Smooth muscle cell (in vitro differentiated cells): ENCODE measurements around the gene MAPK8IP3. TPM values are rescaled to one million over a fixed set of nuclear protein-coding genes. Genes with fewer than 3 reads are reported as not detected.

ENCODE experiments used
- DNase-seq: peaks from one replicate; lab custom pipeline; 2025; ENCODE audit not compliant: unreplicated experiment; lab: John Stamatoyannopoulos, UW
- H2AFZ ChIP-seq: fragments of 200-600 bp; sonication (generic); 2 replicates; pipeline ENCODE4 v1.6.0; 2016; ENCODE audit warnings: antibody characterized with exemption, low read depth, mild to moderate bottlenecking
- H3F3A ChIP-seq: fragments of 200-600 bp; sonication (generic); 2 replicates; pipeline ENCODE4 v1.6.0; 2017; ENCODE audit warnings: antibody characterized with exemption, low read depth
- H3K27ac ChIP-seq: fragments of 200-600 bp; sonication (generic); 2 replicates; pipeline ENCODE4 v1.5.1; 2016; ENCODE audit warnings: low read depth, mild to moderate bottlenecking
- H3K27me3 ChIP-seq: fragments of 200-600 bp; sonication (generic); 2 replicates; pipeline ENCODE4 v1.6.1; 2016; ENCODE audit warnings: low read depth, mild to moderate bottlenecking
- H3K36me3 ChIP-seq: fragments of 200-600 bp; sonication (generic); 2 replicates; pipeline ENCODE4 v1.5.1; 2016; ENCODE audit warnings: low read depth
- H3K4me1 ChIP-seq: fragments of 200-600 bp; sonication (generic); 2 replicates; pipeline ENCODE4 v1.5.1; 2016; ENCODE audit warnings: low read depth
- H3K4me2 ChIP-seq: fragments of 200-600 bp; sonication (generic); 2 replicates; pipeline ENCODE4 v1.6.0; 2016; ENCODE audit warnings: mild to moderate bottlenecking
- H3K4me3 ChIP-seq: fragments of 200-600 bp; sonication (generic); 2 replicates; pipeline ENCODE4 v1.5.1; 2016; ENCODE audit warnings: mild to moderate bottlenecking
- H3K79me2 ChIP-seq: fragments of 200-600 bp; sonication (generic); 2 replicates; pipeline ENCODE4 v1.6.0; 2016; ENCODE audit warnings: low read depth, mild to moderate bottlenecking
- H3K9ac ChIP-seq: fragments of 200-600 bp; sonication (generic); 2 replicates; pipeline ENCODE4 v1.6.0; 2016; ENCODE audit warnings: low read depth
- H3K9me3 ChIP-seq: fragments of 200-600 bp; sonication (generic); replicated peaks from 2 replicates; pipeline ENCODE4 v1.5.1; 2016; ENCODE audit warnings: low read depth
- H4K20me1 ChIP-seq: fragments of 200-600 bp; sonication (generic); 2 replicates; pipeline ENCODE4 v1.6.0; 2016; ENCODE audit warnings: low read depth
- WGBS: methylation state at CpG from one replicate; pipeline ENCODE4 v1.1.7; 2016; ENCODE audit warnings: low lambda C conversion rate; 5-methylcytosine and 5-hydroxymethylcytosine counted together
- polyA plus RNA-seq: library from polyadenylated mRNA; unstranded; fragments of >200 nt; fragmentation: Nextera tagmentation; extraction: Ambion mirVana; gene quantifications from 2 replicates; pipeline ENCODE4 v1.2.1, GENCODE V29; 2016
- total RNA-seq: library from RNA; depleted of rRNA; stranded (reverse); fragments of >200 nt; gene quantifications from 2 replicates; pipeline ENCODE4 v1.2.3, GENCODE V29; 2014
- TF ChIP-seq, protein P1 (sequence below): fragments of 200-600 bp; sonication (generic); IDR thresholded peaks from 2 replicates; pipeline ENCODE4 v1.5.1; 2017; ENCODE audit warnings: borderline replicate concordance, mild to moderate bottlenecking, antibody characterized with exemption; ENCODE audit not compliant: insufficient read depth, poor library complexity, severe bottlenecking

Gene MAPK8IP3
- total and polyA plus RNA-seq, 2 experiments from 2014 or later: 43.6 to 47.8 TPM

- Histone ChIP-seq H3F3A (peaks cover 7% of the 10 kb centered on the region), H3K27me3 (no peaks in the 10 kb centered on the region), H2AFZ (no peak overlapping the region), H3K4me3 (peak overlapping the region; percentile 92), H3K4me2 (peak overlapping the region; percentile 99), H3K36me3 (no peaks in the 10 kb centered on the region), H3K27ac (peak overlapping the region; percentile 64), H3K9ac (peak overlapping the region; percentile 72), H3K4me1 (peaks cover 4% of the 10 kb centered on the region), H3K79me2 (peaks cover 38% of the 10 kb centered on the region), H4K20me1 (peaks cover 50% of the 10 kb centered on the region), H3K9me3 (no peaks in the 10 kb centered on the region)
- TF ChIP-seq, protein P1, sequence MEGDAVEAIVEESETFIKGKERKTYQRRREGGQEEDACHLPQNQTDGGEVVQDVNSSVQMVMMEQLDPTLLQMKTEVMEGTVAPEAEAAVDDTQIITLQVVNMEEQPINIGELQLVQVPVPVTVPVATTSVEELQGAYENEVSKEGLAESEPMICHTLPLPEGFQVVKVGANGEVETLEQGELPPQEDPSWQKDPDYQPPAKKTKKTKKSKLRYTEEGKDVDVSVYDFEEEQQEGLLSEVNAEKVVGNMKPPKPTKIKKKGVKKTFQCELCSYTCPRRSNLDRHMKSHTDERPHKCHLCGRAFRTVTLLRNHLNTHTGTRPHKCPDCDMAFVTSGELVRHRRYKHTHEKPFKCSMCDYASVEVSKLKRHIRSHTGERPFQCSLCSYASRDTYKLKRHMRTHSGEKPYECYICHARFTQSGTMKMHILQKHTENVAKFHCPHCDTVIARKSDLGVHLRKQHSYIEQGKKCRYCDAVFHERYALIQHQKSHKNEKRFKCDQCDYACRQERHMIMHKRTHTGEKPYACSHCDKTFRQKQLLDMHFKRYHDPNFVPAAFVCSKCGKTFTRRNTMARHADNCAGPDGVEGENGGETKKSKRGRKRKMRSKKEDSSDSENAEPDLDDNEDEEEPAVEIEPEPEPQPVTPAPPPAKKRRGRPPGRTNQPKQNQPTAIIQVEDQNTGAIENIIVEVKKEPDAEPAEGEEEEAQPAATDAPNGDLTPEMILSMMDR: no peak
- DNase-seq: no peak
- WGBS: 1% methylated on average over 64 of the region's 70 CpGs
Measured at GRCh38 chr16:1781758-1782407, 75.9 kb downstream of the MAPK8IP3 start.

- peak within 1 kb of the TSS; percentile 75 for H3K9ac ChIP-seq
- no peaks in the 10 kb centered on the region for H3K36me3 ChIP-seq
- H2AFZ ChIP-seq: peak within 1 kb of the TSS; percentile 15
- H3K4me1 ChIP-seq: peaks cover 4% of the 10 kb centered on the region
- peak within 1 kb of the TSS; percentile 99 for H3K4me2 ChIP-seq
- peak within 1 kb of the TSS; percentile 92 for H3K4me3 ChIP-seq
- no peaks in the 10 kb centered on the region for H3K27me3 ChIP-seq
- no peaks in the 10 kb centered on the region for H3K9me3 ChIP-seq
- H3K27ac ChIP-seq: peak within 1 kb of the TSS; percentile 69
- peaks cover 45% of the 10 kb centered on the region for H3K79me2 ChIP-seq
- WGBS: 1% methylated on average over 88 of the region's 102 CpGs
- peaks cover 7% of the 10 kb centered on the region for H3F3A ChIP-seq
- H4K20me1 ChIP-seq: peaks cover 57% of the 10 kb centered on the region
- TF ChIP-seq, protein P1: peak; percentile 12
- DNase-seq: peak; percentile 93
Measured at GRCh38 chr16:1782408-1783264, 76.6 kb downstream of the MAPK8IP3 start, which contains the start of the genes NUBP2 and SPSB3. NUBP2 (plus strand) TSS chr16:1782960; CDS start chr16:1783021, 61 bp downstream. SPSB3 (minus strand) TSS chr16:1782571; CDS start chr16:1781483, 1,088 bp downstream.

DNA sequence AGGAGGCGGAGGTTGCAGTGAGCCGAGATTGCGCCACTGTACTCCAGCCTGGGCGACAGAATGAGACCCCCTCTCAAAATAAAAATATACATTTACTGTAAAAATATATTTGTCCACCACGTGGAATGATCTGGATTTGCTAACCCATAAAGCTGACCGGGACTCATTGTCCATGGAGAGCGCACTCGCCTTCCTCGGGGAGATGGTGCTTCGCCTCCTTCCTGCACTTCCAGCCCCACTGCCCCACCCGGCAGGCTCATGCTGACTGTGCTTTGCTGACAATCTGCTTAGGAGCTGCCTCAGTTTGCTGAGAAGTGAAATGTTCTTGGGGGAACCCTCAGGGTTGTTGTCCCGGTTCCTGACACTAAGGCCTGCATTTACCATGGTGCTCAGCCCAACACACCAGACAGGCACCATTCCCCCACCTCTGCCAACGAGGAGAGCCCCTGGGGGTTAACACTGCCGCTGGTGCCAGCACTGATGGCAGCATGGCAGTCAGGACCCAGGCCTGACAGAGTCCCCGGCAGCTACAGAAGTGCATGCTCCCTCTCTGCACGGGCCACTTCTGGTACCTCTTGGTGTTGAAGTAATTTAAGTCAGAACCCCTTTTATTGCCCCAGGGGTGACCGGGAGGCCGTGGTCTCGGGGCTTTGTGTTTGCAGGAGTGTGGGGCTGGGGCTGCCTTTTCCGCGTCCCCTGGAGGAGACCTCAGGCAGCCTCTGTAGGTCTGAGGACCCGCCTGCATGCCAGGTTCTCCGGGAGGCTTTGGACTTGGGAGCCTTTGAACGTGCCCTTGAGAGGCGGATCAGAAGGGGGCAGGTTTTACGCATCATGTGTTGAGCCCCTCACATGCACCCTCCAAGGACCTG is 79.2 kb downstream of the MAPK8IP3 start:
- 94% methylated on average over 26 of the region's 26 CpGs for WGBS
- DNase-seq: no peak

More for the DNA sequence above, 79.2 kb downstream of the MAPK8IP3 start:
- Histone ChIP-seq H3K79me2 (peaks cover 45% of the 10 kb centered on the region), H3K4me1 (peaks cover 4% of the 10 kb centered on the region), H3K9ac (no peak overlapping the region), H3K27ac (no peak overlapping the region), H2AFZ (no peak overlapping the region), H4K20me1 (peaks cover 56% of the 10 kb centered on the region), H3K4me3 (no peak overlapping the region), H3K9me3 (no peaks in the 10 kb centered on the region), H3F3A (peaks cover 7% of the 10 kb centered on the region), H3K27me3 (no peaks in the 10 kb centered on the region), H3K4me2 (no peak overlapping the region), H3K36me3 (no peaks in the 10 kb centered on the region)
- TF ChIP-seq, protein P1: no peak
